ENCODE results near the gene TMPRSS2.

Gene TMPRSS2

GRCh38 chr21:41453198-41453597 lies 54.8 kb downstream of the TMPRSS2 start:
- no peak for FAIRE-seq
- DNase-seq (ENCODE audit: insufficient read length, low spot score), result no peak

DNA sequence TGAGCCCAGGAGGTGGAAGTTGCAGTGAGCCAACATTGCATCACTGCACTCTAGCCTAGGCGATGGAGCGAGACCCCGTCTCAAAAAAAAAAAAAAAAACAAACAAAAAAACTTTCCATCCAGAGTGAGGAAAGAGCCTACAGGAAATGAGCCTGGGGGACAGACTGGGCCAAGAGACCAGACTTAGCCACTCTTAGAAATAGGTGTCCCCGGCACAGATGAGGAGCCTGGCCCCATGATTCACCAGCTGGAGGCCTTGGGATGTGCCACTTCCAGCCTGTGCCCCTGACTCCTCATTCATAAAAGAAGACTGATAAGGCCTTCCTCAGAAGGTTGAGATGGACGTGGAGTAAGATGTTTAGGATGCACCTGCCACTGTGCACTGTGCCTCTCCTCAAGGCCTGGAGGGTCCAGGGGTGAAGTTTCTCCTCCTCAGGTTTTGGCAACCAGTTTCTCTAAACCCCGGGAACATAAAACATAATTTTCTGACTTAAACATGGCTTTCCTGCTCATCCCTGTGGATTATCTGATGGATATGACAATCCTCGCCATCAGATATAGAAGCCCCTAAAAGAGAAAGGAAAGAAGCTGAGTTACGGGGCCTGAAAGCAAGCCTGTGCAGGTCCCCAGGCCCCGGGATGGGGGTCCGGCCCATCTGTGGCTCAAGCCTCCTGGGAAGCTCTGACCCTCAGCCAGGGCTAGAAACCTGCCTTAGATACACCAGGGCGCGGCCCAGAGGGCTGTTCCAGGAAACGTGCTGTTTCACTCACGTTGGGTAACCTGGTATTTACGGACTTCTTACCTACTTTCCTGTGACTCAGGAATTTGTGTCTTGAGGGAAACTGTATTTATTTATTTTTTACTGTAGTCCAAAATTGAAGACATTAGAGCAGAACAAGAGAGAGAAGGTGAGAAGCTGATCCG lies 55.9 kb downstream of the TMPRSS2 start:
- DNase-seq (ENCODE audit: insufficient read length, low spot score), result no peak
- no peak for FAIRE-seq

GRCh38 chr21:41449613-41450012 lies 58.3 kb downstream of the TMPRSS2 start:
- no peak for FAIRE-seq
- DNase-seq (ENCODE audit: insufficient read length, low spot score), result no peak

DNA sequence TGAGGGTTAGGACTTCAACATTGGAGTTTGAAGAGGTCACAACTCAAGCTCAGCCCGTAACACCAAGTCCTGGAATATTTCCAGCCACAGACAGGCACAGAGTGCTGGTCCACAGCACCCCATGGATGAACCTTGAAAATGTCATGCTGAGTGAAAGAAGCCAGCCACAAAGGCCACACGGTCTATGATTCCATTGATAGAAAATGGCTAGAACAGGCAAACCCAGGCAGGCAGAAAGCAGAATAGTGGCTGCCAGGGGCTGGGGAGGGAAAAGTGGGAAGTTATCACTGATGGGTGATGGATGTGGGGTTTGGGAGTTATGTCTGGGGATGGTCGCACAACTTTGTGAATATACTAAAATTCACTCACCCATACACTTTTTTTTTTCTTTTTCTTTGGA lies 60.6 kb downstream of the TMPRSS2 start:
- FAIRE-seq (no peak), DNase-seq (ENCODE audit: insufficient read length, low spot score) (no peak)

DNA sequence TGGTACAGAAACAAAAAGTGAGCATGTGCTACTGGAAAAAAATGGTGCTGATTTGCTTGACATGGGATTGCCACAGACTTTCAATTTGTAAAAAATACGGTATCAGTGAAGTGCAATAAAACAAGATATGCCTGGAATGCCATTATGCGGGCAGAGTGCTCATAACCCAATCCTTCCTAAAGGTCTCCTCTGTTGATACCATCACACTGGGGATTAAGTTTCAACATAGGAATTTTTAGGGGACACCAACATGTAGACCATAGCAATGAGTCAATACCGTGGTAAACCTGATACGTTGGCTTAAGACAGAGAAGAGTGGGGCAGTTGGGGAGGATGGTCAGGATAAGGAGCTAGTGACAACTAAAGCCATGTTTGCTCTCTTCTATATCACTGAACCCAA lies 61.4 kb downstream of the TMPRSS2 start:
- no peak for FAIRE-seq
- no peak for DNase-seq (ENCODE audit: insufficient read length, low spot score)

GRCh38 chr21:41445465-41445862 lies 62.5 kb downstream of the TMPRSS2 start:
- FAIRE-seq, result no peak

GRCh38 chr21:41444703-41445464 lies 63.1 kb downstream of the TMPRSS2 start:
- FAIRE-seq (no peak), DNase-seq (ENCODE audit: insufficient read length, low spot score) (no peak)

More at GRCh38 chr21:41445465-41445862, 62.5 kb downstream of the TMPRSS2 start:
- no peak for DNase-seq (ENCODE audit: insufficient read length, low spot score)

DNA sequence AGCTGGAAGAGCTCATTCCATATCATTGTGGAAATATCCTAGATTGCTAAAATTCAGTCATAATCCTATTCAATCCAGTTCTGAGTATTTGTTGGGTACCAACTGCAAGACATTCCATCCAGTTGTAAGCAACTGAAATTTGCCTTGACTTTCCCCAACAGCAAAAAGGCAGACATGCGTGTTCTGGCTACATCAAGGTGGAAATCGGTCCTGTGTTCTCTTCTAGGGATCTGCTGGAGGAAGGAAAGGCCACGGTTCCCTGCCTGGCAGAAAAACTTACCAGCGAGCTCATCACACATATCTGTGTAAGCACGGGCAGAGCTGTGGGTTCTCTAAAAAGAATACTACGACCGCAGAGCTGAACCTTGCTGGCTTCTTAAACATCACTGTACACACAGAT lies 64.4 kb downstream of the TMPRSS2 start:
- no peak for FAIRE-seq

GRCh38 chr21:41442481-41443186 lies 65.3 kb downstream of the TMPRSS2 start:
- FAIRE-seq (no peak), DNase-seq (ENCODE audit: insufficient read length, low spot score) (no peak)

More for the DNA sequence above, 64.4 kb downstream of the TMPRSS2 start:
- DNase-seq (ENCODE audit: insufficient read length, low spot score), result no peak

GRCh38 chr21:41441546-41441945 lies 66.4 kb downstream of the TMPRSS2 start:
- DNase-seq (ENCODE audit: insufficient read length, low spot score) (no peak), FAIRE-seq (no peak)

DNA sequence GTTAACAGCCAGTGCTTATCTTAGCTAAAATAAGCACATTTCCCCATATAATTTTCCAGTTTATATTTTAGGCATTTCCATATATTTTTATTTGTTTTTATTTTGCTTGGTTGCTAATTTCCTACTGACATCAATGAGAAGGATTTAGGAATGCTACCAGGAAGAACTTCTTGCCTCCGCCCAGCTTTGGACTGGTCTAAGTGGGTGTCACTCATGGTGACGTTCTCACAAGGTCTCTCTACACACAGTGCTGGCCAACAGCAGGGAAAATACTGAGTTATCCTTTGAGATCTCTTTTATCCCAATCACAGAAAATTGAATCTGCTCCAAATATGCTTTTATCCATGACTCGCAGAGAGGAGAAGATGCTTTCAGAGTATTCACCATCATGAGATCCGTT lies 68.7 kb downstream of the TMPRSS2 start:
- no peak for DNase-seq (ENCODE audit: insufficient read length, low spot score)
- no peak for FAIRE-seq

DNA sequence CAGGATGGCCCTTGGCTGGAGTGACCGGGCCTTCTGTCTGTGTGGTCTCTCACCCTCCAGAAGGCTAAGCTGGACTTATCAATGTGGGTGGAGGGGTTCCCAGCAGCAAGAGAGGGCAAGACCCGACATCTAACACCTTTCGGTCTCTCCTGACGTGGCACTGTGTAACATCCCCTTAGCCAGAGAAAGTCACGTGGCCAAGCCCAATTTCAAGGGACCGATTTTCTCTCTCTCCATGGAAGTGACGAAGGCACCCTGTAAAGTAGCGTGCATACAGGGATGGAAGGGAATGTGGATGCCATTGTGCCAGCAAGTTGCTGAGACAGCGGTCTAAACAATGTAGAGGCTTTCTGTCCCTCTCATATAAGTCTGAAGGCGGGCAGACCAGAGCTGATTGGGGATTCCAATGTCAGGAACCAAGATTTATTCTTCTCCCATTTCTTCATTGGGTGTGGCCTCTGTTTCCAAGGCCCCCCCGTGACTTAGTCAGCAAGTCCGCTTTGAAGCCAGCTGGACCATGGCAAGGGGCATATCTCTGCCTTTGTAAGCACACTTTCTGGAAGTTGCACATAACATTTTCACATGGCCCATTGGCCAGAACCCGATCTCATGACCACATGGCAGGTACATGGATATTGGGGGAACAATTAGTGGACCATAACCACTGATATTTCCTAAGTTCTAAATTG lies 69.4 kb downstream of the TMPRSS2 start:
- no peak for DNase-seq (ENCODE audit: insufficient read length, low spot score)
- no peak for FAIRE-seq

GRCh38 chr21:41437729-41438128 lies 70.2 kb downstream of the TMPRSS2 start:
- no peak for FAIRE-seq
- DNase-seq (ENCODE audit: insufficient read length, low spot score), result no peak

GRCh38 chr21:41435706-41436105 lies 72.3 kb downstream of the TMPRSS2 start:
- DNase-seq (ENCODE audit: insufficient read length, low spot score), result no peak
- FAIRE-seq, result no peak

GRCh38 chr21:41433566-41433965 lies 74.4 kb downstream of the TMPRSS2 start:
- DNase-seq (ENCODE audit: insufficient read length, low spot score) (no peak), FAIRE-seq (peak; percentile 35)

DNA sequence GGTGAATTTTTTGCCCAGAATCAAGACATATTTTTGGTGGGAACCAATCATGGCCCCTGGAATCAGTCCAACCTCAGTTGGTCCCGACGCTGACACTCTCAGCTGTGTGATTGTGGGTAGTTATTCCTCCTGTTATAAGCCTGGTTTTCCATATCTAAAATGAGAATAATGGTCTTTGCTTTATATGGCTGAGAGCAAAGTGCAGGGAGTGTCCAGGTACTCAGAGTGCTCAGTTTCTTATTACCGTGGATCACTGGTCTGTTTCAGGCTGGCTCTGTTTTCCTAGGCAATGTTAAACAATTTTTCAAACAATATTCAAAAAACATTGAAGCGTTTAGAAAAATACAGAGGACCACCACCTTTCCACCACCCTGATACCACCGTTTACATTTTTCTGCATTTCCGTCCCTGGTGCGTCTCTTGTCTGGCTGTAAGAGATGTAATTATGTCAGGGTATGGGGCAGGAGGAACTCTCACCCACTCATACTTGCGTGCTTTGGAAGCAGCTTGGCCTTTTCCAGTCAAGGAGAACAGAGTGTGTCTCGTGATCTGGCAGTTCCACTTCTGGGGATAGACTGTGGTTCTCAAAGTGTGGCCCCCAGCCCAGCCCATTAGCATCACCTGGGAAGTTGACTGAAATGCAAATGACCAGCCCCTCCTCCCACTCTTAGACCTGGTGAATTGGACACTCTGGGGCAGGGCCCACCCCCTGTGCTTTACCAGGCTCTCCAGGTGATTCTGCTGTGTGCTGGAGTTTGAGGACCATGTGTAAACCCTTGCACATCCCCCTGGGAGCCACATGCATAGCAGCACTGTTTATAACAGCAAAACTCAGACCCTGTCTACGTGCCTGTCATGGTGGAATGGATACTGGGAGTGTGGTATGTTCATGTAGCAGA lies 75.1 kb downstream of the TMPRSS2 start:
- DNase-seq (ENCODE audit: insufficient read length, low spot score) (no peak), FAIRE-seq (no peak)

DNA sequence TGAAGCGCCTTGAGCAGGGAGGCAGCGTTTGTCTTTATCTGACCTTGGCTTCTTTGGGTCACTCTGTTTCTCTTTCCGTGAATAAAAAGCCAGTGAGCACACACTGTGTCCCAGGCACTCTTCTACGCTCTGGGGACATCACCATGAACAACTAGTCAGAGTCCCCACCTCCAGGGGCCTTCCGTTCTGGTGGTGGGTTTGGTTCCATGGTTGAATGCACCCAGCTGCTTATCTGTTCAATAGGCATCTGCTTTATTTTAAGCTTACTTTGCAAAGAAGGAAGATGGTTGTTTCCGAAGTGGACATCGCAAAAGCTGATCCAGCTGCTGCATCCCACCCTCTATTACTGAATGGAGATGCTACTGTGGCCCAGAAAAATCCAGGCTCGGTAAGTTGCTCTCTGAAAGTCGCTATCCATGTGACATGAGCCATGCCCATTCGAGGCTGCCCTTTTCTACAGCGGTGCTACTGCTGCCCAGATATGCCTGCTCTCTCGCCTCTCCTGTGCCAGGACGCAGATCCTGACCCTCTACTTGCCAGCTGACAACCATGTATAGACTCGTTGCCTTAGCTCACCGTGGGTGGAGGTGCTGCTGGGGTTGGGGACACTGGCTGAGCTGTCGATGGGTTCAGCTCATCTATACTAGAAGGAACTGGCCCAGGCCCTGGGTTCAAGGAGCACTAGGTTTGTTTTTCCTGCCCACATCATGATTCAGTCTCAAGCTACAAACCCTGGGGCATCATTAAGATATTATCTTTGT lies 76.0 kb downstream of the TMPRSS2 start:
- peak; percentile 89 for FAIRE-seq
- peak; percentile 28 for DNase-seq (ENCODE audit: insufficient read length, low spot score)

- FAIRE-seq (peak; percentile 85), DNase-seq (ENCODE audit: insufficient read length, low spot score) (no peak)
These were observed 78.0 kb downstream of the TMPRSS2 start for GRCh38 chr21:41429925-41430491.

Data from GM19239 (cell line).